Loucy (cell line): Measurements from ENCODE around the gene CRYZL1.

Experiments
- H2AFZ ChIP-seq: fragments of 200-600 bp; sonication (generic); 2 replicates; pipeline ENCODE4 v1.6.0; 2016; ENCODE audit warnings: antibody characterized with exemption, mild to moderate bottlenecking, low read length, moderate library complexity
- H3F3A ChIP-seq: fragments of 200-600 bp; 2 replicates; pipeline ENCODE4 v1.6.0; 2016; ENCODE audit warnings: antibody characterized with exemption, low read depth, mild to moderate bottlenecking
- H3K27me3 ChIP-seq: fragments of 200-600 bp; sonication (generic); 2 replicates; pipeline ENCODE4 v1.6.1; 2014; ENCODE audit warnings: low read length, mild to moderate bottlenecking; ENCODE audit not compliant: insufficient read depth, poor library complexity, severe bottlenecking
- H3K36me3 ChIP-seq: fragments of 200-600 bp; sonication (generic); 2 replicates; pipeline ENCODE4 v1.6.1; 2016; ENCODE audit warnings: low read length; ENCODE audit not compliant: insufficient read depth
- H3K4me1 ChIP-seq: fragments of 200-600 bp; sonication (generic); 2 replicates; pipeline ENCODE4 v1.5.1; 2014; ENCODE audit warnings: low read length, mild to moderate bottlenecking; ENCODE audit not compliant: insufficient read depth, poor library complexity, severe bottlenecking
- H3K4me2 ChIP-seq: fragments of 200-600 bp; sonication (generic); 2 replicates; pipeline ENCODE4 v1.6.0; 2014; ENCODE audit warnings: antibody characterized with exemption, low read length, low read depth, mild to moderate bottlenecking; ENCODE audit not compliant: poor library complexity, severe bottlenecking
- H3K4me3 ChIP-seq: fragments of 200-600 bp; sonication (generic); 2 replicates; pipeline ENCODE4 v1.5.1; 2014; ENCODE audit warnings: low read length, mild to moderate bottlenecking, mixed read lengths; ENCODE audit not compliant: poor library complexity, severe bottlenecking
- H3K79me2 ChIP-seq: fragments of 200-600 bp; sonication (generic); 2 replicates; pipeline ENCODE4 v1.6.1; 2014; ENCODE audit warnings: low read length; ENCODE audit not compliant: insufficient read depth
- H3K9ac ChIP-seq: fragments of 200-600 bp; sonication (generic); 2 replicates; pipeline ENCODE4 v1.6.0; 2014; ENCODE audit warnings: mild to moderate bottlenecking, low read depth, low read length, moderate library complexity; ENCODE audit not compliant: poor library complexity, severe bottlenecking
- H3K9me2 ChIP-seq: fragments of 200-600 bp; sonication (generic); replicated peaks from 2 replicates; pipeline ENCODE4 v1.6.1; 2016; ENCODE audit warnings: low read depth, low read length, mixed read lengths
- H3K9me3 ChIP-seq: fragments of 200-600 bp; sonication (generic); 2 replicates; pipeline ENCODE4 v1.6.1; 2014; ENCODE audit warnings: mild to moderate bottlenecking, antibody characterized with exemption, low read length, low read depth; ENCODE audit not compliant: insufficient read depth
- H4K20me1 ChIP-seq: fragments of 200-600 bp; sonication (generic); 2 replicates; pipeline ENCODE4 v1.6.0; 2014; ENCODE audit warnings: antibody characterized with exemption, low read length, mild to moderate bottlenecking; ENCODE audit not compliant: insufficient read depth, poor library complexity, severe bottlenecking
- CTCF ChIP-seq: fragments of 200-600 bp; sonication (generic); conservative IDR thresholded peaks from 2 replicates; pipeline ENCODE4 v1.5.1; 2014; ENCODE audit warnings: mild to moderate bottlenecking, antibody characterized with exemption, low read length
- EZH2phosphoT487 ChIP-seq: fragments of 200-600 bp; IDR thresholded peaks from 2 replicates; pipeline ENCODE4 v1.6.1; 2018; ENCODE audit warnings: antibody characterized with exemption, mild to moderate bottlenecking, moderate library complexity, borderline replicate concordance

Gene CRYZL1

GRCh38 chr21:33541756-33542639 is 99.5 kb downstream of the CRYZL1 start, which contains the start of gene GART:
Gene GART (minus strand): TSS chr21:33542117. CDS start chr21:33539315, 2,802 bp downstream.
- peaks cover 10% of the 10 kb centered on the region; the same call in 1 of the 2 replicates for H3K36me3 ChIP-seq

GRCh38 chr21:33541105-33541711 is 100.3 kb downstream of the CRYZL1 start:
- no peaks in the 10 kb centered on the region for H3K27me3 ChIP-seq
- H3K9me3 ChIP-seq = no peaks in the 10 kb centered on the region
- H3K36me3 ChIP-seq = peaks cover 12% of the 10 kb centered on the region; the same call in 1 of the 2 replicates
- no peaks in the 10 kb centered on the region for H3K9me2 ChIP-seq
- peaks cover 76% of the 10 kb centered on the region for H3K79me2 ChIP-seq
- peaks cover 37% of the 10 kb centered on the region for H4K20me1 ChIP-seq
- peak overlapping the region; percentile 82; the same call in 1 of the 2 replicates for H2AFZ ChIP-seq
- peaks cover 9% of the 10 kb centered on the region for H3F3A ChIP-seq
- peaks cover 27% of the 10 kb centered on the region for H3K4me1 ChIP-seq
- H3K9ac ChIP-seq = peak overlapping the region; percentile 100
- H3K4me2 ChIP-seq = peak overlapping the region; percentile 86
- TF ChIP-seq CTCF (no peak), EZH2phosphoT487 (no peak)
- peak overlapping the region; percentile 94 for H3K4me3 ChIP-seq

More at GRCh38 chr21:33541756-33542639, 99.5 kb downstream of the CRYZL1 start, which contains the start of gene GART:
- Histone ChIP-seq H3K9me3 (no peaks in the 10 kb centered on the region), H3K79me2 (peaks cover 84% of the 10 kb centered on the region), H2AFZ (peak within 1 kb of the TSS; percentile 82), H3F3A (peaks cover 9% of the 10 kb centered on the region), H3K27me3 (no peaks in the 10 kb centered on the region), H3K9me2 (no peaks in the 10 kb centered on the region), H4K20me1 (peaks cover 43% of the 10 kb centered on the region), H3K4me3 (peak within 1 kb of the TSS; percentile 94), H3K4me1 (peaks cover 27% of the 10 kb centered on the region), H3K4me2 (peak within 1 kb of the TSS; percentile 86), H3K9ac (peak within 1 kb of the TSS; percentile 100)
- no peak for TF ChIP-seq EZH2phosphoT487
- TF ChIP-seq CTCF = no peak

- H3K9me2 ChIP-seq = no peaks in the 10 kb centered on the region
- H3K9ac ChIP-seq = peak overlapping the region; percentile 100
- H3K4me1 ChIP-seq = peaks cover 25% of the 10 kb centered on the region
- peak overlapping the region; percentile 94 for H3K4me3 ChIP-seq
- peaks cover 9% of the 10 kb centered on the region for H3F3A ChIP-seq
- peaks cover 12% of the 10 kb centered on the region; the same call in 1 of the 2 replicates for H3K36me3 ChIP-seq
- H2AFZ ChIP-seq = no peak overlapping the region
- H3K9me3 ChIP-seq = no peaks in the 10 kb centered on the region
- no peak for TF ChIP-seq CTCF
- no peak for TF ChIP-seq EZH2phosphoT487
- H3K4me2 ChIP-seq = peak overlapping the region; percentile 86
- no peaks in the 10 kb centered on the region for H3K27me3 ChIP-seq
- peaks cover 71% of the 10 kb centered on the region for H3K79me2 ChIP-seq
- H4K20me1 ChIP-seq = peaks cover 32% of the 10 kb centered on the region
These were observed 100.8 kb downstream of the CRYZL1 start for GRCh38 chr21:33540711-33541104.
